Stimulated activated CD8-positive, alpha-beta memory T cell treated with anti-CD3 and anti-CD28 coated beads, Interleukin-7, amount 100 ng/mL, for 4 hours (primary cell): ENCODE measurements around the gene ATG9A.
A peak's percentile ranks its signal among the peaks of the same experiment; 100 is the strongest.

Experiments used
- DNase-seq, 2 donors: peaks; one replicate each; pipeline ENCODE4 v3.0.0-alpha.2; 2020; ENCODE audit warnings: low read depth in 2 of 2

Gene ATG9A

DNA sequence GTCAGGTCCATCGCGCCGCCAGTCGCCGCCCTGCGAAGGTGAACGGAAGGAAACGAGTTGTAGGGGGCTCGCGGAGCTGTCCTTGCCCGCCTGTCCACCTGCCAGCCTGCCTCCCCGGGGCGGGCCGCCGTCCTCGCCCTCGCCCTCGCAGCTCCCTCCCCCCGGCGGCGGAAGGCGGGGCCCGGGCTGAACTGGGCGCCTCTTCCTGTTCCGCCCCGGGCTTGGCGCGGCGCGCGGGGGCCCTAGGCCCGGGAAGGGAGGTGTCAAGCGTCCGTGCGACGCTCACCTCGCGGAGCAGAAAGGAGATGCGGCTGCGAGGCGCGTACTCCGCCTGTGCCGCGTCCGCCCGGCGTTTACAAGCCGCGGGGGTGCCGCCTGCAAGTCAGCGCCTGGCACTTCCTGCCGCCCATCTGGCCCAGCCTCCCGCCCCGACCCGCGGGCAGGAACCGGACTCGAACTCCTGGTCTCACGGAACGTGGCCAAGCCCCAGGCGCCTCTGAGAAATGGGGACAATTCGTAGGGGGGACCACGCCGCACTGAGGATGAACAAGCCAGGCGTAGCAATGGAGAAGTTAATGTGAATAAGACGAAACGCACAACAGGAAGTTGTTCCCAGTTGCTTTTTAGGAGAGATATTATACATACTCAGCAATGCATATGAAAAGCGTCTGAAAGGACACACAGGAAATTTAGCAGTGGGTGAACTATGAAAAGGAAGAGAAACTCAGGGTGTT lies 52.5 kb downstream of the ATG9A start, which contains the start of gene CNPPD1:
Gene CNPPD1 (minus strand): TSS at position 108 of the 734 bp plus-strand sequence. CDS start 97 bp downstream, at position 11.
- peak; percentile 66 to 86 for DNase-seq

DNA sequence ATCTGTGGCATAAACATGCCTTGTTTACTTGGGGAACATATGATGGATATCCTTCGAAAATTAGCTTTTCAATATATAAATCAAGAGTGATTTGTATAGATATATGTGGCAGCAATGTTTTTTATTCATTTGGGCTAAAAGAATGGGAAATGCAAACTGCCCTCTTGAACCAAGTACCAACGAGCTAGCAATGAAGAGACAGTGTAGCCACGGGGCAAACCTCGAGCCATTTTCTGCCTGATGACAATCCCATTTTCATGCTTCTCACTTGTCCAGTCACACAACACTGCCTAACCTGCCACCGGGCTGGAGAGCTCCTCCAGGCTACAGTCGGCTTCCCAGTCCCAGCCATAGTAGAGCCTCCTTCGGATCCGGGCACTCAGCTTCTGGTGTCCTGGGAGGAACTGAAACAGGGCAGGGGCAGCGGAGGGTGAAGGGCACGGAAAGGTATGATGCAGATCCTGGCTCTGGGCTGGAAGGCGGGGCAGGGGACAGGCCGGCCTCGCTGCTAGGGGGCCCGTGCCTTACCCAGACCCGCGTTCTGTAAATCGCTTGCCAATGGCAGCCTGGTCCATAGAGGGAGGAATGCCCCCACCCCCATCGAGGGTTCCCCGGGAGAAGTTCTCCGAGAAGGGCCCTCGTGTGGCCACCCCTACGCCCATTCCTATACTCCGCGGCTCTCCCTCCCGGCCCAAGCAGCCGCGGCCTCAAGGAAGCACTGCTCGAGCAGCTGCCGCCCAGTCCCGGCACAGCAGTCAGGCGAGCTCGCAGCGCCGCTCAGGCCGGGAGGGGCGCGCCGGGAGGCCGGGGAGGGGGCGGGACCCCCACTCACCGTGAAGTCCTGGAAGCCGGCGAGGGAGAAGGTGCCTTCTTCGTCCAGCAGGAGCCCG lies 53.3 kb downstream of the ATG9A start:
- DNase-seq, result no peak

DNA sequence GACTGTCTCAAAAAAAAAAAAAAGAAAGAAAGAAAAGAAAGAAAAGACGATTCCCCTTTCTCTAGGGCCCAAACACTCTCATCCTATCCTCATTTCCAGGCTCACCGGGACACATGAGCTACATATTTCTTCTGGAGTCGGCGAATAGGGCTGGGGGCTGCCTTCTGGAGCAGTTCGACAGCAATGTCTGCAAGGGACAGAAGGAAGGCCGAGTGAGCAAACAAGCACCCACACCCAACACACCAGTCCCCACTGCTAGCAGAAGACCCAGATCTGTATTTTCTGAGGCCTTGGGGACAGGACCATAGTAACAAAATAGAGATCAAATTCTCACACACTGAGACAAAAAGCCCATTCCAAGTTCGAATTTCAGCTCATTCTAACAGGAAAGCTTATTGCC lies 54.0 kb downstream of the ATG9A start:
- DNase-seq, result no peak

DNA sequence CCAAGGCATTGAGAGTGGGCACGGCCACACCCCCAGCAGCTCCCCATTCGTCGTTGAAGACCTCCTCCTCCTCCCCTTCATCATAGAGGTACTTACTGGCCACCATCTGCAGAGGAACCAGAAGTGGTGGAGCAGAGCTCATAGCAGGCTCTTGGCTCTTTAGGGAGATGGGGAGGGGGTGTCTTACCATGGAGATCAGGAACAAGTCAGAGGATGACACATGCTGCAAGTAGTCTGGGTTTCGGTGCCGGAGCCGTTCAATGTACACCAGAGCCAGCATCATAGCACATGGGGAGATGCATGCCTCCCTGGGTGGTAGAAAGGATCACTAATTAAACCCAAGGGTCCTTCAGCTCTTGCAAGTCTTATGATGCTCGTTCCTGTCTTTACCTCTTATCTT lies 54.6 kb downstream of the ATG9A start:
- no peak for DNase-seq

DNA sequence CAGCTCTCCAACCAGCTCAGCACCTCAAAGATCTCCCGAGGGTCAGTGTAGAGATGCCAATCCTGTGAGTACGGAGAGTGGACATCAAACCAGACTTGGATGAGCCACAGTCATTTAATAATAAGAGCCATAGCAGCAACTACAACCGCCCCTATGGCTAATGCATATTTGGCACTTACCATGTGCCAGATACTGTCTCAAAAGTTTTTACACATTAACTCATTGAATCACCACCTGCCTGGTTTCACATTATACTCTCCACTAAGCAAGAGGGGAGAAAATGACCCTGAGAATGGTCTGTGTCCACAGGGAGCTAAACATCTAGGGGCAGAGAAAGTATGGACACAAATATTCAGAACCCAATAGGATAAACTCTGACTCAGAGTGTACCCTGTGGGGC lies 55.3 kb downstream of the ATG9A start:
- no peak for DNase-seq

DNA sequence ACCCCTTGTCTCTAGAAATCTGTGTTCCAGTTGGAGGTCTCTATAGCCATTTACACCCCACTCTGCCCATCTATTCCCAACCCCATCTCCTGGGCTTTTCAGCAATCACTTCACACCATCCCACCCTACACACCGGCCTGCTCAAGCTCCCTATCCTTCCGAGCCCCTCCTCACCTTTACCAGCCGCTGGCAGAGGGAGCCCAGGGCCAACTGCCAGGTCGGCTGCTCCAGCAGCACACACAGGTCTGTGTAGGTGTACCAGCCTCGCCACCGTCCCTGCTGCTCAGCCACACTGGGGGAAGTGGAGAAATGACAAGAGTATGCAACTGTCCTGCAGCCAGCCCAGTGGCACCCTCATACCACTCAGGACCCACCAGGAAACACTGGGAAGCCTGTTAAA lies 56.3 kb downstream of the ATG9A start:
- no peak for DNase-seq

DNA sequence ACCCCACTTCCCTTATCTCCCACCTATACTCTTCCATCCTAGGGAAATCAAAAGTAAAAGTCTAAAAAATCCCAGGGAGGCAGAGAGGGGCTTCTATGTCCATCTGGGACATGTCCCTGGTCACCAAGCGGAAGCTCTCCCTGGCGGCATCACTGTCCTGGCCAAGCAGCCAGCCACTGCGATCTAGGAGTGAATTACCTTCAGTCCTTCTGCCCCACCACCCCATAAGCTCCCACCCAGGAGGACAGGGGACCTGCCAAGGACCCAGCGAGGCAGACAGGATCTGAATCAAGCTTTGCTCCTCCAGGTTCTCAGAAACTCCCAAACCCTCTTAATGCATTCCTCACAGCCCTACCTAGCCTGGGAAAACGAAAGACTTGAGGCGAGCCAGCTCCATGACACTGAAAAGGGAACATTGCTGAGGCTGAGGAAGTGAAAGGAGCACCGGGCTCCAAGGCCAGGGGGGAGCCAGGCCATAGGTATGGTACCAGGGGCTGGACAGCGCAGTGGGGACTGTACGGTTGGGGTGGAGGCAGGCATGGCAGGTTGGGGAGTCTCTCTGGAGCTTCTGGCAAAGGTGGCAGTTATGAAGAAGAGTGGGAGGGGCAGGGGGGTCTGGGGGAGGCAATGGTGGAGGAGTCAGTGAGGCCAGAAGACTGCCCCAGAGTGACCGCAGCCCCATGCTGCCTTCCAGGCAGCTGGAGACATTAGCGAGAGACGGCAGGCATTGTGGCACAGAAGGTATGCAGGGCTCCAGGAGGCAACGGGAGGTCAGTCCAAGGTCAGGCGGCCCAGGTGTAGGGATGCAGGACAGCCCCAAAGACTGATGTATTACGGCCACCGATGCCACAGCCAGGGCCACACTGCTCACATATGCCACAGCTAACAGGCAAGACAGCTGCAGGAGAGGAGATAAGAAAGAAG lies 56.9 kb downstream of the ATG9A start:
- DNase-seq, result no peak

DNA sequence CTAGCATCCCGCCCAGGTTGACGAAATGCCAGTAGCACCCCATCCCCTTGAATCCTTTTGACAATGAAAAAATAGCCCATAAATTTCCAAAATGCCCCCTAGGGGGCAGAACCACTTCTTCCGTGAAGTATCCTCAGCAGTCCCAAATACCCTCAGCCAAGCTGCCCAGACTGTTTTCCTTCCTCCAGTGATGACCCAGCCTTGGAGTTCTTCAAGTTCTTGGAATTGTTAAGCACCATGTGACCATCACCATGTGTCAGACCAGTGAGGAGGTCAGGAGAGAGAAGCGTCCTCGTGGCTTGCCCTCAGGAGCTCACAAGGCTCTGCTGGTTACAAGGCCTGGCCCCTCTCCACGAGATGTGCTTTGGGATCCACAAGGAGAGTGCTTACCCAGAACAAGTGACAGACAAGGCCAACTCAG lies 58.2 kb downstream of the ATG9A start:
- no peak for DNase-seq

DNA sequence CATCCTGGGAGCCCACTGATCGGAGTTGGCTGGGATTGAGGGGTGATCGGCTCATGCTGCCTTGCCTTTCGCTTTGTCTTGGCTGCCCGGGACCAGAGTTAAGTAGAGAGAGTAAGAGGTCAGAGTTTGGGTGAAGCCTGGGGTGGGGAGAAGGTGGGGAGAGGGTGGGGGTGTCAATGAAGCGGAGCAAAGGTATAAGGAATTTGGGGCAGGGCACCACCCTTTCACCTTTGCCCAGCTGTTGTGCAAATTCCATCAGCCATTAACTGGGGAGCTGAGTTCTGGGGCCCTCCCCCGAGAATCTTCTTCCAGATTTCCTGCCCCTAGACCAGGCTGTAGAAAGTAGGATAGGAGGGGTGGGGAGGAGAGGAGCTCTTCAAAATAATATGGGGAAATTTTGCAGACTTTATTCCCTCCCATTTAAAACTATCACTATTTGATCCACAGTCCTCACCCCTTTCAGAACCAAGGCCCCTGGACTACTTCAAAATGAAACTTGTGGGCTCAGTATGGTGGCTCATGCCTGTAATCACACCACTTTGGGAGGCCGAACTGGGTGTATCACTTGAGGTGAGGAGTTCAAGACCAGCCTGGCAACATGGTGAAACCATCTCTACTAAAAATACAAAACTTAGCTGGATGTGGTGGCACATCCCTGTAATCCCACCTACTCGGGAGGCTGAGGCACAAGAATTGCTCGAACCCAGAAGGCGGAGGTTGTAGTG lies 59.3 kb downstream of the ATG9A start, which contains the start of gene SLC23A3:
Gene SLC23A3 (minus strand): TSS at position 100 of the 725 bp plus-strand sequence. CDS start 45 bp downstream, at position 55.
- DNase-seq, result no peak
